Neuron (in vitro differentiated cells): Measurements from ENCODE around the gene ZNF433.
"Not testable (repeated sequence)": the region's sequence is repeated elsewhere in the genome, so short reads cannot be mapped to it uniquely, and the experiment has no call there.

Source experiments
- H2AFZ ChIP-seq: one replicate; pipeline ENCODE4 v1.6.1; 2013; ENCODE audit warnings: low read depth, mild to moderate bottlenecking, inconsistent platforms, low read length, moderate library complexity
- H3K27me3 ChIP-seq: one replicate; pipeline ENCODE4 v1.6.1; 2013; ENCODE audit warnings: low read length; ENCODE audit not compliant: insufficient read depth
- H3K36me3 ChIP-seq: one replicate; pipeline ENCODE4 v1.6.1; 2013; ENCODE audit warnings: low read length; ENCODE audit not compliant: insufficient read depth
- H3K4me1 ChIP-seq: one replicate; pipeline ENCODE4 v1.6.1; 2013; ENCODE audit warnings: low read length; ENCODE audit not compliant: insufficient read depth
- H3K4me3 ChIP-seq: 2 replicates; pipeline ENCODE4 v1.5.1; 2013; ENCODE audit warnings: mild to moderate bottlenecking, low read length, moderate library complexity
- H3K9me3 ChIP-seq: one replicate; pipeline ENCODE4 v1.6.1; 2013; ENCODE audit warnings: low read length

ZNF433 gene

DNA sequence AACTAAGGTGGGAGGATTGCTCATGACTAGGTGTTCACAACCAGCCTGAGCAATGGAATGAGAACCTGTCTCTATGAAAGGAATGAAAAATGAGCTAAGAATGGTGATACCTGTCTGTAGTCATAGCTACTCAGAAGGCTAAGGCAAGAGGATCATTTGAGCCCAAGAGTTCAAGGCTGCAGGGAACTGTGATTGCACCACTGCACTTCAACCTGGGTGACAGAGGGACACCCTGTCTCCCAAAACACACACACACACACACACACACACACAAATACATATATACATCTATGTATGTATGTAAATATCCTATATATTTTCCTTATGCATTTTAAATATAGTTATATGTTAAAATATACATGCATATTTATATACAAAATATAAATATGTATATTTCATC, 7.4 kb upstream of the ZNF433 start:
- Histone ChIP-seq H2AFZ (no peak overlapping the region), H3K36me3 (peaks cover 35% of the 10 kb centered on the region), H3K27me3 (no peaks in the 10 kb centered on the region), H3K9me3 (peaks cover 52% of the 10 kb centered on the region), H3K4me3 (no peak overlapping the region), H3K4me1 (no peaks in the 10 kb centered on the region)

DNA sequence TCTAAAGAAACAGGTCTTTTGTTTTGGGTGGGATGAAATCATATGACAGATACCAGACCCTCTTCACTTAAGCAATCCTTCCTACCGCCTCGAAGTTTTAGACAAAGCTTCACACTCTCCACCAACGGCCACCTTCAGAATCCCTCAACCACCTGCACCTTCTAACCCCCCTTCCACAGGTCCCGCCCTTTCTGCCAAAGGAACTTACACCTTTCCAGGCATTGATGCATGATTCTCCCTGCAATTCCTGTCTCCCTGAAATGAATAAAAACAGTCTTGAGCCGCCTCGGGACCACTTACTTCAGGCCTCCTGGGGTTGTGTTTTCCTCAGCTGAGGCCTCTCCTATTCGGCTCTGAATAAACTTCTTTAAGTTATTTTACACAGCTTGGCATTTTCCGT, 859 bp downstream of the ZNF433 start:
- H3K9me3 ChIP-seq, result peaks cover 22% of the 10 kb centered on the region
- peak overlapping the region; percentile 87 for H3K4me3 ChIP-seq
- no peak overlapping the region for H2AFZ ChIP-seq
- H3K36me3 ChIP-seq, result peaks cover 27% of the 10 kb centered on the region
- H3K4me1 ChIP-seq, result peaks cover 16% of the 10 kb centered on the region
- no peaks in the 10 kb centered on the region for H3K27me3 ChIP-seq

GRCh38 chr19:12034198-12034597, 1.3 kb downstream of the ZNF433 start:
- Histone ChIP-seq H3K36me3 (peaks cover 30% of the 10 kb centered on the region), H3K4me1 (peaks cover 16% of the 10 kb centered on the region), H3K27me3 (no peaks in the 10 kb centered on the region), H2AFZ (no peak overlapping the region), H3K9me3 (peaks cover 23% of the 10 kb centered on the region), H3K4me3 (peak overlapping the region; percentile 87)

GRCh38 chr19:12015753-12016116, 19.7 kb downstream of the ZNF433 start:
- Histone ChIP-seq H3K4me3 (no peak overlapping the region), H3K36me3 (peaks cover 69% of the 10 kb centered on the region), H2AFZ (no peak overlapping the region), H3K4me1 (no peaks in the 10 kb centered on the region), H3K9me3 (peaks cover 68% of the 10 kb centered on the region), H3K27me3 (no peaks in the 10 kb centered on the region)

GRCh38 chr19:12015015-12015752, 20.3 kb downstream of the ZNF433 start:
- no peak overlapping the region for H3K4me3 ChIP-seq
- peaks cover 66% of the 10 kb centered on the region for H3K36me3 ChIP-seq
- H2AFZ ChIP-seq, result no peak overlapping the region
- H3K27me3 ChIP-seq, result no peaks in the 10 kb centered on the region
- no peaks in the 10 kb centered on the region for H3K4me1 ChIP-seq
- peaks cover 64% of the 10 kb centered on the region for H3K9me3 ChIP-seq

- Histone ChIP-seq H3K27me3 (no peaks in the 10 kb centered on the region), H3K36me3 (peaks cover 35% of the 10 kb centered on the region), H3K4me3 (no peak overlapping the region), H3K4me1 (no peaks in the 10 kb centered on the region), H2AFZ (no peak overlapping the region), H3K9me3 (peaks cover 37% of the 10 kb centered on the region)
Observed at GRCh38 chr19:12000152-12000981, 35.1 kb downstream of the ZNF433 start.

GRCh38 chr19:11995174-11995573, 40.3 kb downstream of the ZNF433 start:
- peaks cover 34% of the 10 kb centered on the region for H3K9me3 ChIP-seq
- no peak overlapping the region for H2AFZ ChIP-seq
- no peaks in the 10 kb centered on the region for H3K4me1 ChIP-seq
- H3K27me3 ChIP-seq, result no peaks in the 10 kb centered on the region
- no peak overlapping the region for H3K4me3 ChIP-seq
- peaks cover 16% of the 10 kb centered on the region for H3K36me3 ChIP-seq

- not testable (repeated sequence) for H3K27me3 ChIP-seq, H3K4me1 ChIP-seq, H2AFZ ChIP-seq, H3K4me3 ChIP-seq, H3K36me3 ChIP-seq
- H3K9me3 ChIP-seq, result peaks cover 22% of the 10 kb centered on the region
Observed at GRCh38 chr19:11991921-11992320, 43.6 kb downstream of the ZNF433 start.

DNA sequence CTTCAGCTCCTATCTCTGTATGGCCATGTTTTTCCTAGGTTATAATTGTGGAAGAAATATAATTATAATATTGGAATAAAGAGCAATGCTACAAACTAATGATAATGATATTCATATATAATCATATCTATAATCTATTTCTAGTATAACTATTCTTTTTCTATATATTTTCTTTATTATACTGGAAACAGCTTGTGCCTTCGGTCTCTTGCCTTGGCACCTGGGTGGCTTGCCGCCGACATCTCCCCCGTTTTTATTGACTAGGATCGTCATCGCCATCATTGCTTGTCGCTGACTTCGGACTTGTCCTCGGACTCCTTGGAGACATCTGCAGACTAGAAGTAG, 46.4 kb downstream of the ZNF433 start:
- H3K36me3 ChIP-seq, result peaks cover 10% of the 10 kb centered on the region
- H3K4me1 ChIP-seq, result peaks cover 4% of the 10 kb centered on the region
- H3K27me3 ChIP-seq, result no peaks in the 10 kb centered on the region
- H3K4me3 ChIP-seq, result peak overlapping the region; percentile 99
- H2AFZ ChIP-seq, result no peak overlapping the region
- peaks cover 11% of the 10 kb centered on the region for H3K9me3 ChIP-seq

DNA sequence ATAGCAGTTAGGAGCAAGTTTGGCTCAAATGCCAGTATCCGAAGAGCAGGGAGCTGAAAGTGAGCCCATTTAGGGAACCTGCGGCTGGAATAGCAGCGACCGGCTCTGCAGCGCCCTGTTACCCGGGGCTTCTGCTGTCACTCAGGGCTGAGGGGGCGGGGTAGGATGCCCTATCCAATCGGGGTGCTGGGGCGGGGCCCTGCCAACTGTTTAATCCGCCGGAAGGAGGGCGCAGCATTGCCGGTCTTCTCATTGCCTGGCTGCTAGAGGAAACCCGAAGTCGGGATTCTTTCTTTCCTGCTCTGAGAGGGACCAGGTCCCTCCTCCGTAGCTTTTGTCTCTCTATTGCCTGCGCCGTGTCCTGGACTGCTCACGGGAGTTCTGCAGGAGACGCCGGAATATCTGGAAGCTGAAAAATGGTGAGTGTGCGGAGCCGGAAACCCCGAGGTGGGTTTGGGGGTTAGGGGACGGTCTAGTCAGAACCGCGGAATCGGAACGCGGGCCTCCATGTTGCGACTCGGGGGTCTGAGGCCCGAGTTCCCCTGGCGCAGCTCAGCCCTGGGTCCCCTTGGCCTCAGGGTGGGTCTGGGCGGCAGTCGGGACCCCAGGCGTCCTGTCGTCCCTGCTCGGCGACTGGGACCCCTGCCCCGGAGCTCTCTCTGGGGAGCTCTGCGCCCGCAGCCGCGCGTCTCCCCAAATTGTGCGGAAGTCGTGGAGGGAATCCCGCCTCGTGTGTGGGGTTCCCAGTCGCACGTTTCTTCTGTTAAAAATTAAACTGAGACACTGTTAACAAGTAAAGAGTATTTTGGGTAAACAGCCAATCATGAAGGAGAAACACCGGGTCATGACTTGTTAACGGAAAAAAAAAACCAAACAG, 47.8 kb downstream of the ZNF433 start:
- Histone ChIP-seq H2AFZ (peak overlapping the region; percentile 60), H3K36me3 (peaks cover 10% of the 10 kb centered on the region), H3K4me1 (peaks cover 4% of the 10 kb centered on the region), H3K27me3 (no peaks in the 10 kb centered on the region), H3K4me3 (peak overlapping the region; percentile 99), H3K9me3 (peaks cover 14% of the 10 kb centered on the region)

GRCh38 chr19:11986754-11987153, 48.7 kb downstream of the ZNF433 start:
- Histone ChIP-seq H3K4me1 (peaks cover 4% of the 10 kb centered on the region), H2AFZ (no peak overlapping the region), H3K36me3 (peaks cover 10% of the 10 kb centered on the region), H3K27me3 (no peaks in the 10 kb centered on the region), H3K9me3 (peaks cover 16% of the 10 kb centered on the region), H3K4me3 (no peak overlapping the region)

GRCh38 chr19:11984986-11985385, 50.5 kb downstream of the ZNF433 start:
- Histone ChIP-seq H2AFZ (no peak overlapping the region), H3K27me3 (no peaks in the 10 kb centered on the region), H3K4me1 (peaks cover 4% of the 10 kb centered on the region), H3K9me3 (peaks cover 22% of the 10 kb centered on the region), H3K36me3 (peaks cover 5% of the 10 kb centered on the region), H3K4me3 (no peak overlapping the region)

DNA sequence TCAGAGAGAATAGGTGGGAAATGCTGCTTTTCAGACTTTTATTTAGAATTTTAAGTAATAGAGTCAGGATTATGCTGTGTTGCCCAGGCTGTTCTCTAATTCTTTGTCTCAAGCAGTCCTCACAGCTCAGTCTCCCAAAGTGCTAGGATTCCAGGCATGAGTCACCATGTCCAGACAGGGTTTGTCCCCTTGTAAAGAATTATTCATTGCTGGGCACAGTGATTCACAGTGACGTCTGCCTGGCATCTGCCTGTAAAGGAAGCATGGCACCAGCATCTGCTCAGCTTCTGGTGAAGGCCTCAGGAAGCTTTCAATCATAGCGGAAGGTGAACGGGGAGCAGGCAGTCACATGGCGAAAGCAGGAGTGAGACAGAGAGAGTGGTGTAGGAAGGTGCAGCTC, 53.0 kb downstream of the ZNF433 start:
- Histone ChIP-seq H3K4me3 (no peak overlapping the region), H2AFZ (no peak overlapping the region), H3K4me1 (peaks cover 2% of the 10 kb centered on the region), H3K36me3 (peaks cover 26% of the 10 kb centered on the region), H3K27me3 (no peaks in the 10 kb centered on the region), H3K9me3 (peaks cover 44% of the 10 kb centered on the region)
